CD4-positive, alpha-beta T cell (primary cell): ENCODE data around the gene YEATS2. TPM values are rescaled to one million over a fixed set of nuclear protein-coding genes. Genes with fewer than 3 reads are reported as not detected.

Experiments used
- ATAC-seq: fragments of 200-7000 bp; cut with Tn5 transposase; one replicate; pipeline ENCODE4 v1.10.0; 2022; ENCODE audit warnings: mild to moderate bottlenecking; ENCODE audit not compliant: poor library complexity
- CTCF ChIA-PET: fragments of 350-600 bp; sonication (Branson Sonifier 250); formaldehyde crosslinking; loops from one replicate; lab custom pipeline; 2021; ENCODE audit warnings: antibody characterized with exemption, inconsistent platforms; lab: Charles Lee
- POLR2A ChIA-PET: fragments of 350-600 bp; sonication (Branson Sonifier 250); formaldehyde crosslinking; loops from one replicate; lab custom pipeline; 2021; ENCODE audit warnings: antibody characterized with exemption, inconsistent platforms; lab: Charles Lee
- DNase-seq, 14 experiments: peaks; one replicate each; pipeline ENCODE4 v3.0.0-alpha.2; 2013 to 2020; ENCODE audit warnings: mixed read lengths in 2 of 14
- H3K27ac ChIP-seq, 2 donors: one replicate each; pipeline versions ENCODE4 v1.5.1 to v1.7.0; 2013; ENCODE audit warnings: low read length in 2 of 2, low read depth in 1 of 2, mild to moderate bottlenecking in 1 of 2
- H3K27me3 ChIP-seq, 2 experiments: 1 replicate in 1 of 2; 2 replicates in 1 of 2; pipeline versions ENCODE4 v1.6.1 to v1.7.0; 2013; ENCODE audit warnings: low read length in 2 of 2, control low read depth in 1 of 2, mild to moderate bottlenecking in 1 of 2, moderate library complexity in 1 of 2; ENCODE audit not compliant: insufficient read depth in 2 of 2, control insufficient read depth in 1 of 2
- H3K36me3 ChIP-seq: one replicate; pipeline ENCODE4 v1.6.1; 2013; ENCODE audit warnings: low read length, control low read depth; ENCODE audit not compliant: insufficient read depth
- H3K4me1 ChIP-seq: one replicate; pipeline ENCODE4 v1.6.1; 2013; ENCODE audit warnings: low read length, control low read depth; ENCODE audit not compliant: insufficient read depth
- H3K4me3 ChIP-seq: one replicate; pipeline ENCODE4 v1.5.1; 2013; ENCODE audit warnings: mild to moderate bottlenecking, low read length, moderate library complexity
- H3K9me3 ChIP-seq, 2 experiments: 1 replicate in 1 of 2; 2 replicates in 1 of 2; pipeline versions ENCODE4 v1.6.1 to v1.7.0; 2013; ENCODE audit warnings: low read length in 2 of 2, mild to moderate bottlenecking in 2 of 2, control low read depth in 1 of 2, moderate library complexity in 1 of 2; ENCODE audit not compliant: control insufficient read depth in 1 of 2, insufficient read depth in 1 of 2
- H3K27ac Mint-ChIP-seq: one replicate; pipeline ENCODE4 v1.8.0; 2020; ENCODE audit warnings: mixed read lengths
- H3K27me3 Mint-ChIP-seq: one replicate; pipeline ENCODE4 v1.8.0; 2021; ENCODE audit warnings: mixed read lengths
- H3K36me3 Mint-ChIP-seq: one replicate; pipeline ENCODE4 v1.8.0; 2021; ENCODE audit warnings: low read depth, mixed read lengths
- H3K4me1 Mint-ChIP-seq: one replicate; pipeline ENCODE4 v1.8.0; 2021; ENCODE audit warnings: low read depth, mixed read lengths
- H3K4me3 Mint-ChIP-seq: one replicate; pipeline ENCODE4 v1.8.0; 2020; ENCODE audit warnings: mild to moderate bottlenecking, mixed read lengths
- H3K9me3 Mint-ChIP-seq: one replicate; pipeline ENCODE4 v1.8.0; 2020; ENCODE audit warnings: mixed read lengths
- CTCF ChIP-seq: fragments of 200-600 bp; IDR thresholded peaks from one replicate; pipeline ENCODE4 v1.8.0; 2022; ENCODE audit warnings: antibody characterized with exemption, mild to moderate bottlenecking
- intact Hi-C, 2 experiments: fragments of 100-400 bp; cut with DNase I in 1 of 2; cut with micrococcal nuclease in 1 of 2; formaldehyde crosslinking; loops; one replicate each; pipeline versions ENCODE4 v1.15.1 to v1.9.0; 2023 to 2025; cut with DNase I, micrococcal nuclease
- total RNA-seq, 174 experiments: library from RNA in 2 of 174; stranded (reverse) in 2 of 174; gene quantifications; one replicate each; pipeline ENCODE4 v1.2.3 and lab custom pipeline; 2021 to 2026

Gene YEATS2
- total RNA-seq, 2 experiments from 2014 or later = 14.6 to 15.9 TPM

DNA sequence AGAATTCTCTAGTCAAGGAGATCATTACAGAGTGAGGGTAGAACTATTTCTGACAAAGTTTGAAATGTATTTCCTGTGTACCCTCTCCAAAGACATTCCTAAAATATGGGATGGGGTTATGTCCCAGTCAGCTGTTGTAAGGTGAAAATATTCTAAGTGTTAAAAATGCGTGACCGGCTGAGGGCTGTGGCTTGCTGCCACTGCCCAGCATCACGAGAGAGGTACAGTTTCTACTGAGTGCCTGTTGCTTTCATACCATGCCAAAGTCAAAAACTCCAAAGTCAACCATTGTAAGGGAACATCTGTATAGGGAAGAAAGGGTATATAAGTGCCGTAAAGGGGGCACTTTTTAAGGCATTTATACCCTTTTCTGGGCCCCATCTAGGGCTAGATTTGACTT lies 96.9 kb downstream of the YEATS2 start:
- DNase-seq (no peak), ATAC-seq (no peak)
- Histone ChIP-seq H3K9me3 (no peaks in the 10 kb centered on the region), H3K27me3 (no peaks in the 10 kb centered on the region), H3K4me3 (no peak overlapping the region), H3K4me1 (no peaks in the 10 kb centered on the region), H3K36me3 (peaks cover 65% of the 10 kb centered on the region), H3K27ac (no peak overlapping the region)
- ChIA-PET CTCF (no interaction called here), POLR2A (no interaction called here)
- Mint-ChIP-seq H3K4me1 (peaks cover 6% of the 10 kb centered on the region), H3K9me3 (no peaks in the 10 kb centered on the region), H3K4me3 (no peak overlapping the region), H3K36me3 (peaks cover 79% of the 10 kb centered on the region), H3K27me3 (no peaks in the 10 kb centered on the region), H3K27ac (no peak overlapping the region)
- no peak for TF ChIP-seq CTCF
- intact Hi-C loops = no loop called here

GRCh38 chr3:183796372-183796771 lies 98.8 kb downstream of the YEATS2 start:
- no peaks in the 10 kb centered on the region for H3K9me3 ChIP-seq
- Mint-ChIP-seq H3K9me3 (no peaks in the 10 kb centered on the region), H3K27me3 (no peaks in the 10 kb centered on the region), H3K4me3 (no peak overlapping the region), H3K36me3 (peaks cover 80% of the 10 kb centered on the region), H3K4me1 (no peaks in the 10 kb centered on the region), H3K27ac (no peak overlapping the region)
- DNase-seq = no peak
- intact Hi-C loops = no loop called here
- CTCF ChIA-PET = no interaction called here
- POLR2A ChIA-PET = no interaction called here
- ATAC-seq = no peak
- TF ChIP-seq CTCF = no peak
- no peak overlapping the region for H3K4me3 ChIP-seq
- H3K27me3 ChIP-seq = no peaks in the 10 kb centered on the region
- peaks cover 64% of the 10 kb centered on the region for H3K36me3 ChIP-seq
- no peaks in the 10 kb centered on the region for H3K4me1 ChIP-seq
- H3K27ac ChIP-seq = no peak overlapping the region

DNA sequence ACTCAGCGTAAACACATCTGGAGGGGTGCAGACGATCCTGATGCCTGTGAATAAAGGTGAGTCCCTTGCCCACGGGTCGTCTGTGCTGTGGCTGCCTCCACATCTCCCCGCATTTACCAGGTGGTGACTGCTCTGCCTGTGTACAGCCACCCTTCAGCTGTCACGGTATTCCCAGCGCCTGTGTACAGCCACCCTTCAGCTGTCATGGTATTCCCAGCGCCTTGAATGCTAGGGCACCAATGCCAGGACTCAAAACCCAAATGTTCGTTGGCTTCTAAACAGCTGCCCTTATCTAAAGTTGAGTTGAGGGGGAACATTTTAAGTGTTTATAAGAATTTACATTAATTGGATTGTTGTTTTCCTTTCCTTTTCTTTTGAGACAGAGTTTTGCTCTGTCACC lies 100.4 kb downstream of the YEATS2 start:
- H3K9me3 Mint-ChIP-seq = no peaks in the 10 kb centered on the region
- no peak overlapping the region for H3K4me3 ChIP-seq
- no peak overlapping the region for H3K4me3 Mint-ChIP-seq
- ChIA-PET CTCF (no interaction called here), POLR2A (no interaction called here)
- no peaks in the 10 kb centered on the region for H3K4me1 ChIP-seq
- H3K27me3 Mint-ChIP-seq = no peaks in the 10 kb centered on the region
- no peaks in the 10 kb centered on the region for H3K9me3 ChIP-seq
- peaks cover 65% of the 10 kb centered on the region for H3K36me3 ChIP-seq
- H3K4me1 Mint-ChIP-seq = no peaks in the 10 kb centered on the region
- H3K27me3 ChIP-seq = no peaks in the 10 kb centered on the region
- no peak for TF ChIP-seq CTCF
- no peak overlapping the region for H3K27ac ChIP-seq
- peaks cover 83% of the 10 kb centered on the region for H3K36me3 Mint-ChIP-seq
- intact Hi-C loops = no loop called here
- ATAC-seq (no peak), DNase-seq (no peak)
- H3K27ac Mint-ChIP-seq = no peak overlapping the region
